Measurements from ENCODE around the gene SEMA4B. TPM values are rescaled to one million over a fixed set of nuclear protein-coding genes. Genes with fewer than 3 reads are reported as not detected.

SEMA4B gene, protein sequence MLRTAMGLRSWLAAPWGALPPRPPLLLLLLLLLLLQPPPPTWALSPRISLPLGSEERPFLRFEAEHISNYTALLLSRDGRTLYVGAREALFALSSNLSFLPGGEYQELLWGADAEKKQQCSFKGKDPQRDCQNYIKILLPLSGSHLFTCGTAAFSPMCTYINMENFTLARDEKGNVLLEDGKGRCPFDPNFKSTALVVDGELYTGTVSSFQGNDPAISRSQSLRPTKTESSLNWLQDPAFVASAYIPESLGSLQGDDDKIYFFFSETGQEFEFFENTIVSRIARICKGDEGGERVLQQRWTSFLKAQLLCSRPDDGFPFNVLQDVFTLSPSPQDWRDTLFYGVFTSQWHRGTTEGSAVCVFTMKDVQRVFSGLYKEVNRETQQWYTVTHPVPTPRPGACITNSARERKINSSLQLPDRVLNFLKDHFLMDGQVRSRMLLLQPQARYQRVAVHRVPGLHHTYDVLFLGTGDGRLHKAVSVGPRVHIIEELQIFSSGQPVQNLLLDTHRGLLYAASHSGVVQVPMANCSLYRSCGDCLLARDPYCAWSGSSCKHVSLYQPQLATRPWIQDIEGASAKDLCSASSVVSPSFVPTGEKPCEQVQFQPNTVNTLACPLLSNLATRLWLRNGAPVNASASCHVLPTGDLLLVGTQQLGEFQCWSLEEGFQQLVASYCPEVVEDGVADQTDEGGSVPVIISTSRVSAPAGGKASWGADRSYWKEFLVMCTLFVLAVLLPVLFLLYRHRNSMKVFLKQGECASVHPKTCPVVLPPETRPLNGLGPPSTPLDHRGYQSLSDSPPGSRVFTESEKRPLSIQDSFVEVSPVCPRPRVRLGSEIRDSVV
- total RNA-seq (2022; extraction: Qiagen RNA extraction): 92.4 to 128 TPM (median 122 TPM) in 5 replicates

DNA sequence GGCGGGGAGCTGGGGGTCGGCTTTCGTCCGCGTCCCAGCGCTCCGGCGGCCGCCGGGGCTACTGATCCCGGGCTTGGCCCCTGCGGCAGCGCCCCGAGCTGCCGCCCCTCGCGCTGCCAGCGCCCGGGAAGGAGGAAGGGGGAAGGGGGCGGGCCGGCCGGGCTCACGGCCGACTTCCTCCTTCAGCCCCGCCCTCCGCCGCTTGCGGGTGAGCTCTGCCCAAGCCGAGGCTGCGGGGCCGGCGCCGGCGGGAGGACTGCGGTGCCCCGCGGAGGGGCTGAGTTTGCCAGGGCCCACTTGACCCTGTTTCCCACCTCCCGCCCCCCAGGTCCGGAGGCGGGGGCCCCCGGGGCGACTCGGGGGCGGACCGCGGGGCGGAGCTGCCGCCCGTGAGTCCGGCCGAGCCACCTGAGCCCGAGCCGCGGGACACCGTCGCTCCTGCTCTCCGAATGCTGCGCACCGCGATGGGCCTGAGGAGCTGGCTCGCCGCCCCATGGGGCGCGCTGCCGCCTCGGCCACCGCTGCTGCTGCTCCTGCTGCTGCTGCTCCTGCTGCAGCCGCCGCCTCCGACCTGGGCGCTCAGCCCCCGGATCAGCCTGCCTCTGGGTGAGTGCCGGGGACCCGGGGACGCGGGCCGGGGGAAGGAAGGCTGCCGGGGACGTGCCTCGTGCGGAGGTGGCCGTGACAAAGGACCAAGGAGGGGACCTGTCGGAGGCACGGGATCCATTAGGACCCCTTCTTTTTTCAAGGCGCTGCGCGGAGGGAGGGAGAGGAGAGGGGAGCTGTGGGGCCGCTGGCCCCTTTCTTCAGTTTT lies at the start of gene SEMA4B:
Gene SEMA4B, plus strand, starts transcription at position 201 of the 814 bp plus-strand sequence. Its CDS starts 249 bp downstream, at position 450.

DNA sequence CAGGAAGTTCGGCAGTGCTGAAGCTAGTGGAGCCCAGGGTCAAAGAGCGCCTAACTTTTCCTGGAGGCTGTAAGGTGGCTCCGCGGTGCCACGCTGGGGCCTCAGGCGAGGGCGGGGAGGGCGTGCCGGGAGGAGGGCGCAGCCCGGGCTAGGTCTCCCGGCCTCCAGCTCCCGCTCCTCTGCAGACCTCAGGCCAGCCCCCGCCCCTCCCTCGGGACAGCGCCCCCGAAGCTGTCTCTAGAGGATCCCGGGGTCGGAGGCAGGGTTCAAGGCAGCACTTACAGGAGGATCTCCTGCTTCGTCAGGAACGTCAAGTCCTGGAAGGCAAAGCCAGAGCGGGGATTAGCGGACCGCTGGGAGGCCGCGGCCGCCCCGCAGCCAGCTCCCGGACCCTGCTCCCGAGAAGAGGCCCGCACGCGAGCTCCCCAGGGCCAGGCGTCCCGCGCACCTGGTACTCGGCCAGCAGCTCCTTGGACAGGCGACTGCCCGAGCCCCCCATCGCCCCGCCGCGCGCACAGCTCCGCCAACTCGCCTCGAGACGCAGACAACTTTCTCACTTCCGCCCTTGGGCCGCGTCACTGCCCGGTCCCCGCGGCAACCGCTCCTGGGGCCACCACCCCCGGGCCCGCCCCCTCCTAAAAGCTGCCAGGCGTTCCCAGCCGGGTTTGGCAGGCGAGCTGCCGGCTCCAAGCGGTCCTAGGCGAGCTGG lies 32.4 kb downstream of the SEMA4B start, which contains the start of gene CIB1:
Gene CIB1, minus strand, starts transcription at position 555 of the 709 bp plus-strand sequence. Its CDS starts 56 bp downstream, at position 499.

DNA sequence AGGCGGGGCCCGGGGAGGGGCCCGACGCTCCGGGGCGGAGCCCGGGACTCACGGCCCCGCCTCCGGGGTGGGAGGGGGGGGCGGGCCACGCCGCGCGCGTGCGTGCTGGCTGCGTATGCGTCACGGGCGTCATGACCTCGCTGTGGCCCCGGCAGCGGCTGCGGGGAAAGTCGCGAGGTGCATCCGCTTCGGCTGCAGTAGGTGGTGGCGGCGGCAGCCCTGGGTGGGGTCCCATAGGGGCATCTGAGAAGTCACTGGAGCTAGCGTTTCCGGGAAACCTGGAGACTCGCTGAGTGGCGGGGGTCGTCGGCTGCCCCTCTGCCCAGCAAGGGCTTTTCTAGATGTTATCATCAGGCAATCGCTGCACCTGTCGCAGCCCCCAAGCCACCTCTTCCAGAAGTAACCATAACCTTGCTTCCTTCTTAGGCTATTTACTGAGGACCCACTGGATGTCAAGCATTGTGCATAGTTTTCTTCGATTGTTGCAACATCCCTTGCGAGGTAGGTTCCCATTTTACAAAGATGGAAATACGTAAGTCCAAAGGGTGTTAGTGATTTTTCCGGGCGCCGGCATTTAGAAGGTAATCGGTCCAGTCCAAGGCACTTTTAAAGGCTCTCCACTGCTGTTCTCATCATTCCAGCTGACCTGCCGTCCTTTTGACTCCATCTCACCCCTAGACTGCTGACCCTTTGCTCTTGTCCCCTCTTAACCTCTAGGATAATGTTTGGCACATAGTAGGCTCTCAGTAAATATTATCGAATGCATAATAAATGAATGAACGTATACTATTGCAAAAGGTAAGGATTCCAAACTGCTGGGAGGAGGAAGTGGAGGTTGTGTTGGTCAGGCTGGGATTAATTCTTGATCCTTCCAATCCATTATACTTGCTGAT lies 33.2 kb downstream of the SEMA4B start, which contains the start of gene GDPGP1:
Gene GDPGP1, plus strand, starts transcription at position 114 of the 893 bp plus-strand sequence. CDS start 6,700 bp downstream, outside the sequence.

DNA sequence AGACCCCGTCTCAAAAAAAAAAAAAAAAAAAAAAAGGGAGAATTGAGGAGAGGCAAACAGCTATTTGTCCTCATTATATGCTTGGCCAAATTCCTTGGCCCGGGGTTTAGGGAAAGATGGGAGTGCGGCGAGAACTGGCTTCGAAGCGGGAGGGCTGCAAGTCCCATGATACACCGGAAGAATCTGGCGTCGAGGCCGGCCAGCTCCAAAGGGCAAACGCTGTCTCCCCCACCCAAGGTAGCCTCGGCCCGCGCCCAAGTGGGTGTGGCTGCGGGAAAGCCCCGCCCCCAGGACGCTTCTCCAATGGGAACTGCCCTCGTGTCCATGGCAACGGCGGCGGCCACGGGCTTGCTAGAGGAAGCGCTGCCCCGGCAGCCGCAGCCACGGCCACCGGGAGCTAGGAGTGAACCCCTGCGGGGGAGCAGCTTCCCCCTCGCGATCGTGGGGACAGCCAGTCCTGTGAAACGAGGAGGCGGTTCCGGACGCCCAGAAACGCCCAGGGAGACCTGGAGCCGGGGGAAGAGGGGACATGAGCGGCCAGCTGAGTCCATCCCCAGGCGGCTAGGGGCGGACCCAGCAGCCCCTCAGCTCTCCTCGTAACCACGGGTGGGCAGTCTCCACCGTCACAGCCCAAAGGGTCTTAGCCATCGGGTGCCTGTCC lies 48.2 kb downstream of the SEMA4B start, which contains the start of gene TTLL13:
Gene TTLL13, plus strand, starts transcription at position 354 of the 661 bp plus-strand sequence. CDS start 1,075 bp downstream, outside the sequence.

DNA sequence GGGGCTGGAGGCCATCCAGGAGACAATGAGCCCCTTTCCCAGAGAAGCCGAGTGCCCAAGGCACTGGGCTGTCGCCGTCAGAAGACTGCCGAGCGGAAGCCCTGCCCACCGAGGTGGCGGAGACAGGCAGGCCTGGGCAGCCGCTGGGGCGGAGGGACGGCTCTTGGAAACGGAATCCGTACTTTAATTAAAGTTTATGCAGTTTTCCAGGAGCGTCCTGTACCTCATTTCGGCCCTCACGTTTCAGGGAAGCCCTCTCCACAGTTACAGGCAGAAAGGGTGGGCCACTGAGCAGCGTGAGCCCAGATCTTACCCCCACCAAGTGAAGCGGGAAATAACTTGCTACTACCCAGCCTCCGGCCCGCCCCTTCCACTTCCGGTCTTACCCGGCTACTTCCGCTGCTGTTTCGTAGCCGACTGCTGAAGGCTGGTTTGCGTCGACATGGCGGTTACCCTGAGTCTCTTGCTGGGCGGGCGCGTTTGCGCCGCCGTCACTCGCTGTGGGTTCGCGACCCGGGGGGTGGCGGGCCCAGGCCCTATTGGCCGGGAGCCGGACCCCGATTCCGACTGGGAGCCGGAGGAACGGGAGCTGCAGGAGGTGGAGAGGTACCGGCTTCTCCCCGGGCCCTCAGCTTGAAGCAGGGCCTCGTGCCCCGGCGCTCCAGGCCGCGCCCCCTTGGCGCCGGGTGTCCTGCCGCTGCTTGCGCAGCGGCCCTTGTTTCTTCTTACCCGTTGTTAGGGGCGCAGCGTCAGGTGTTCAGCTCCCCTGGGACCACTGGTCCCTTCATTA lies 64.3 kb downstream of the SEMA4B start, which contains the start of gene NGRN:
Gene NGRN, plus strand, starts transcription at position 402 of the 790 bp plus-strand sequence. Its CDS starts 41 bp downstream, at position 443.

Other genes starting within 250 kb of the SEMA4B start
- 11.9 to 18.5 TPM (median 15.3 TPM) in 5 replicates for gene ZNF710, start 200.0 kb upstream of the SEMA4B start, total RNA-seq (2022; extraction: Qiagen RNA extraction)
- gene IDH2, start 98.9 kb upstream of the SEMA4B start, total RNA-seq (2022; extraction: Qiagen RNA extraction): 38.9 to 50.3 TPM (median 43.4 TPM) in 5 replicates
- gene CIB1, start 32.6 kb downstream of the SEMA4B start, total RNA-seq (2022; extraction: Qiagen RNA extraction): 183 to 242 TPM (median 230 TPM) in 5 replicates
- gene GDPGP1, start 32.9 kb downstream of the SEMA4B start, total RNA-seq (2022; extraction: Qiagen RNA extraction): 4.2 to 5.6 TPM (median 4.8 TPM) in 5 replicates
- 0.07 to 0.36 TPM (median 0.09 TPM) in 5 replicates for gene TTLL13, start 48.2 kb downstream of the SEMA4B start, total RNA-seq (2022; extraction: Qiagen RNA extraction)
- gene NGRN, start 64.3 kb downstream of the SEMA4B start, total RNA-seq (2022; extraction: Qiagen RNA extraction): 102 to 118 TPM (median 115 TPM) in 5 replicates
- gene ZNF774, start 151.0 kb downstream of the SEMA4B start, total RNA-seq (2022; extraction: Qiagen RNA extraction): 0.53 to 1.0 TPM (median 0.61 TPM) in 5 replicates
- 119 to 226 TPM (median 123 TPM) in 5 replicates for gene IQGAP1, start 186.9 kb downstream of the SEMA4B start, total RNA-seq (2022; extraction: Qiagen RNA extraction)